NCI-H345 treated with DMSO at 0.1 percent for 48 hours (cell line): ENCODE results near the gene SIRT5.
A peak's percentile ranks its signal among the peaks of the same experiment; 100 is the strongest.

Experiments
- DNase-seq: peaks from one replicate; lab custom pipeline; 2025; ENCODE audit not compliant: unreplicated experiment; lab: John Stamatoyannopoulos, UW

The SIRT5 gene

DNA sequence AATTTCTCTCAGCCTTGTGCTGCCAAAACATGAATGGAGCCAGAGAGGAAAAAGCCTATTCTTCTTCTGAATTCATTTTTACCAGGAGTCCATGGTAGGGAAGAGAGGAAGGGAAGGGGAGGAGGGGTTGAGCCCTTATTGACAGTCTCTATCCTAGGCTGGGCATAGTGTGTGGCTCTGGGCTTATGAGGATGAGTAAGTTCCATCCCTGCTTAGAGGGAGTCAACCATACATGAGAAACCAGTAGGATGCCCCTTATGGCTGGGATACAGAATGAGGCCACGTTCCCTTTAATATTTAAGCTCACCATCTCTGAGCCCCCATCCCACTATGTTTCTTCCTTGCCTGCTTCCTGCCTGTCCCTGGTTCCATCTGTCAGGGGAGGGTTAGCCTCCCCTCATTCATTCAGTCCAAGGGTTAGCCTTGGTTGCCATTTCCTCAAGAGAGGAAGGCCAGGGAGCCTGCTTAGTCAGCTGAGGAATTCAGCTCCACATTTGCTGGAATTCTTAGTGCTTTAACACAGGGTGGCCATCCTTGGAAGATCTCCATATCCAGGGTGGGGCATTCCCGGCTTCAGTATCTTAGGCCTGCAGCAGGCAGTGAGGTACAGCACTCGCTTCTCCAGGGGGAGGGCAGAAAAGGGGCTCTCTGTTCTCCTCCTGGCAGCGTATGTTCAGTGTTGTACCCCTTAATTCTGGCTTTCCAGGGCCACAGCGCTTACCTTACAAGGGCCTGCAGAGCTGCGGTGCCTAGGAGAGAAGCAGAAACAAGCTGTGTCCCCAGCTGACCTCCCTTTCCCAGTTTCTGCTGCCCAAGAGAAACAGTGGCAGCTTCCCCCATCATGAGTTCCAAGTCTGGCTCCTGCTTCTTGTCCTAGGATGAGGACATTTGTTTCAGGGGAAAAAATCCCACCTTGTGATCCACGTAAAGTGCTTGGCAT is 12.5 kb downstream of the SIRT5 start:
- DNase-seq: no peak

DNA sequence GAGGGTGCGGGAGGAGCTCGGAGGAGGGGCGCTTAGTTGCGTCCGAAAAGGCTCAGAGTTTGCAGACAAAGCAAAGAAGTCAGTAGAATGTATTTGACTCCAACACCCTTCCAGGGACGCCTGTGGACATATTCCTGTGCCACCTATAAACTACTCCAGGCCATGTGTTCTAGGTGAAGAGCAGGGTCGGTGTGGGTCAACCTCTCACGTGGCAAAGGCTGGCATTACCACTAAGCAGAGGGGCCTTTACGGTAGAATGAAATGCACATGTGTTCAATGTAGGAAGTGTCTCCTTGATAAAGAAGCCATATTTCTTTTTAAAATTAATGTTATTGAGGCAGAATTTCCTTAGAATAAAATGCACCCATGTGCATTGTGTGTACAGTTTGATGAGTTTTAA is 15.4 kb downstream of the SIRT5 start:
- no peak for DNase-seq

DNA sequence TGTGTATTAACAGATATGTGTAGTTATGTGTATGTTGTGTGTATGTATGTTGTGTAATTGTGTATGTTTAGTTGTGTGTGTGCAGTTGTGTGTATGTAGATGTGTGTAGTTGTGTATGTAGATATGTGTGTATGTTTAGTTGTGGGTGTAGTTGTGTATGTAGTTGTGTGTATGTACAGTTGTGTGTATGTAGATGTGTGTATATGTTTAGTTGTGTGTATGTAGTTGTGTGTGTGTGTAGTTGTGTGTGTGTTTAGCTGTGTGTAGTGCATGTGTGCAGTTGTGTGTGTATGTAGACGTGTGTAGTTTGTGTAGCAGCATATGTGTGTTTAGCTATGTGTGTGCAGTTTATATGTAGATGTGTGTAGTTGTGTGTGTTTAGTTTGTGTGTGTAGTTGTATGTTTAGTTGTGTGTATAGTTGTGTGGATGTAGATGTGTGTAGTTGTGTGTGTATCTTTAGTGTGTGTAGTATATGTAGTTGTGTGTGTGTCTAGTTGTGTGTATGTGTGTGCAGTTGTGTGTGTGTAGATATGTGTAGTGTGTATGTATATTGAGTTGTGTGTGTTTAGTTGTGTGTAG is 16.3 kb downstream of the SIRT5 start:
- DNase-seq: no peak

DNA sequence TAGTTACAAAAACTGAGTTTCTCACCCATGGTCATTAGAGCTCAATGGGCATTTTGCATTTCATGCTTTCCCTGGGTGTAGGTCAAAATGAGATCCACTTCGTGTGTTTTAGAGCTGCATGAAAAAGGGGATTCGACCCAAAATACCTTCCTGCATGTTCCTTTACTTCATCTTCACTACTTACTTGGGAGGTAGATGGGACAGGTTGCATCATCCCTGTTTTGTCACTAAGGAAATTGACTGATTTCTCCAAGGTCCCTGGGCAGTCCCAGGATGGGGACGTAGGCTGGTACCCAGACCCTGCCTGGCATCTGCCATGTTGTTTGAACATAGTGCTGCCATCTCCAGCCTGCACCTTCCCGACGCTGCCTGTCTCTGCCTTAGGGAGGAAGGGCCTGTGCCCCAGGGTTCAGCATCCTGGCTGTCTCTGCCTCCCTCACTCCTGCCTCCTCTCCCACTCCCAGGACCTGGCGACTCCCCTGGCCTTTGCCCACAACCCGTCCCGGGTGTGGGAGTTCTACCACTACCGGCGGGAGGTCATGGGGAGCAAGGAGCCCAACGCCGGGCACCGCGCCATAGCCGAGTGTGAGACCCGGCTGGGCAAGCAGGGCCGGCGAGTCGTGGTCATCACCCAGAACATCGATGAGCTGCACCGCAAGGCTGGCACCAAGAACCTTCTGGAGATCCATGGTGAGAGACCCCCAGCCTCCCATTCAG is 17.0 kb downstream of the SIRT5 start:
- no peak for DNase-seq

DNA sequence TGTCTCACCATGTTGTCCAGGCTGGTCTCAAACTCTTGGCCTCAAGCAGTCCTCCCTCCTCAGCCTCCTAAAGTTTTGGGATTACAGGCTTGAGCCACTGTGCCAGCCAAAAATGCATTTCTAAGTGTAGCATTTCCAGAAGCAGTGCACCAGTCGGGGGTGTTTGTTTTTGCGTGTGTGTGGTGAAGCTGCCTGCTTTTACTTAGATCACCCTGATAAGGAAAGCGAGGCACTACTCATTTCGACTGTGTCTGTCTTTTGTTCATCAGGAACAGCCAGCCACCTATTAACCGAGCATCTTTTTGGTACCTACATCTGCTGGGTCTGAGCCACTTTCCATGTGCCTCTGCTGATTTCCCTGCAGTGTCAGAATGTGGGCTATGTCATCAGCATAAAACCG is 18.7 kb downstream of the SIRT5 start:
- DNase-seq: no peak

DNA sequence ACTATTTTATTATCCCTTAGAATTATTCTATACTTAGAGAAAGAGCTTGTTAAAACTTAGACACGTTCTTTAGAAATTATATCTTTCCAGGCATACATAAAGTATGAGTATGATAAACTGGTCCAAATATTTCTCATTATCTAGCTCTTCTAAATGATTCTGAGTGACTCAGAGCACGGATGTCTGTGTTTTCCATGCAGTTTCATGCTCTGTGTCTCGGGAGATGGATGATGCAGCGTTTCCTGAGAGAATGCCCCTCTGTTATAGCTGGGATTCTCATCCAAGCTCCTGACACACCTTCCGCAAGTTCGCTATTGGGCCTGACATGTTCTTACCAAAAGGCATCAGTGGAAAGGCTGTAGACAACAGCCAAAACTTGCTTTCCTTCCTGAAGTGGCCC is 19.3 kb downstream of the SIRT5 start:
- DNase-seq: no peak

- DNase-seq: no peak
Measured at GRCh38 chr6:13597073-13597472, 22.7 kb downstream of the SIRT5 start.

- no peak for DNase-seq
Measured at GRCh38 chr6:13600036-13600435, 25.6 kb downstream of the SIRT5 start.

DNA sequence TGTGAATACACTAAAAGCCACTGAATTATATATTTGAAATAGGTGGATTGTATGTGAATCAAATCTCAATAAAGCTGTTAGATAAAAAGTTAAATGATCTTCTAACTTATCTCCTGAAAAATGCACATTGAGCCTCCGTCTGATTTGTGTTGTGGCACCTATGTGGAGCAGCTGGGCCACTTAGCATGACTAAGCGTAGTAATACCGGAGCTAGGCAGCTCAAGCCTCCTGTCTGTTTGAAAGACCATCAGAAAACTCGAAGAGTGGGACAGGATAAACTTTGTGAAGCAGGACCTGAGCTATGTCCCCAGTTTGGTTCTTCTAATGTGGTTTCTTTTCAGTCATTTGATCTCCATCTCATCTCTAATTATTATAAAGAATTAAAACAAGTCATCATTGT is 29.7 kb downstream of the SIRT5 start:
- DNase-seq: no peak

GRCh38 chr6:13604546-13605416 is 30.4 kb downstream of the SIRT5 start:
- DNase-seq: no peak

DNA sequence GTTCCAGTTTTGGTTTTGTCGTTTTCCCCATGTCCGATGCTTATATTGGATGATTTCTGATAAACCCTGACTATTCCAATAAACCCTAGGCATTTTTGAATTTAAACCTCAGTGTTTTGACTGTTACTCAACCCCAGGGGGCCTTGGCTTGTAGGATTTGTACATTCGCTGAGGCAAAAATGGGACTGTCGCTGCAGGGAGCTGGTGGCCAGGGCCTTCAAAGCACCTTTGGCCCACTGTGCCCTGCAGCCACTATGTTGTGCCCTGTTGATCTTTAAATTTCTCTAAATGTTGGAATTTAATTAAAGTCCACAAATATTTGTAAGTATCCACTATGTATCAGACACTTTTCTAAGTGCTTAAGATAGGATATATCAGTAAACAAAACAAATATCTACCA is 31.2 kb downstream of the SIRT5 start:
- DNase-seq: no peak

DNA sequence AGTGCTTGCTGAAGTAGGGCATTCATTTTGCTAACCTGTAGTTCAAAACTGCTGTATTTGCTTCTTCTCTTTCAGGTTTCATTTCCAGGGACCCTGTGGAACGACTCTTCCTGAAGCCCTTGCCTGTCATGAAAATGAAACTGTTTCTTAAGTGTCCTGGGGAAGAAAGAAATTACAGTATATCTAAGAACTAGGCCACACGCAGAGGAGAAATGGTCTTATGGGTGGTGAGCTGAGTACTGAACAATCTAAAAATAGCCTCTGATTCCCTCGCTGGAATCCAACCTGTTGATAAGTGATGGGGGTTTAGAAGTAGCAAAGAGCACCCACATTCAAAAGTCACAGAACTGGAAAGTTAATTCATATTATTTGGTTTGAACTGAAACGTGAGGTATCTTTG is 37.3 kb downstream of the SIRT5 start:
- DNase-seq: no peak

GRCh38 chr6:13613029-13613594 is 38.7 kb downstream of the SIRT5 start:
- no peak for DNase-seq

DNA sequence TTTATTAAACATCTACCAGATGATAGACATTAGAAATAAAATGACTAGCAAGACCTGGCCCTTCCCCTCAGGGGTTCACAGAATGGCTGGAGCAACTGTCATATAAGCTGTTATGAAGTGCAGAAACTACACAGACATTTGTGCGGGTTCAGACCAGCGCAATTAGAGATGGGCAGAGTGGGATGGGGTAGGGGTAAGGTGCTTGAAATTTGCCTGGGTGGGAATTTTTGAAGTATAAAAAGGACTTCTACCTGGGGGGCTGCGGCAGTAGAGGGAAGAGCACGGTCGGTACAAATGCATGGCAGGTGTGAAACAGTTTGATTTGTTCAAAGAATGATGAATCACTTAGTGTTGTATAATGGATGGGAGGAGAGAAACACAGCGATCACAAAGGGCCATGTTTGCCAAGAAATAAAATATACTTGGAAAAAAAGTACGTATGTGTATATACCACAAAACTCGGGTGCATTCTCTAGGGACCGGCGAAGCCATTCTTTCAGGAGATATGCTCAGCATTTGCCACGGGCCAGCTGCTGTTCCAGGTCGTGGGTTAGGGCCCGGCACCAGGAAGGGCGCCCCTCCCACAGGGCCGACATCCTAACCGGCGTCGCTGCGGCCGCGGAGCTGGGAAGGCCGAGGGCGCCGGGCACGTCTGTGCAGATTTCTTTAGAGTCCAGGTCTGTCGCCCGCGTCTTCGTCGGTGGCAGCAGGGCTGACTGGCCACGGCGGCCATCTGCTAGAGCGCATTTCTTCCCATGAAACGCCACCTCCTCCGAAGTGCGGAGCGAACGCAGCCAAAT is 39.9 kb downstream of the SIRT5 start:
- no peak for DNase-seq

DNA sequence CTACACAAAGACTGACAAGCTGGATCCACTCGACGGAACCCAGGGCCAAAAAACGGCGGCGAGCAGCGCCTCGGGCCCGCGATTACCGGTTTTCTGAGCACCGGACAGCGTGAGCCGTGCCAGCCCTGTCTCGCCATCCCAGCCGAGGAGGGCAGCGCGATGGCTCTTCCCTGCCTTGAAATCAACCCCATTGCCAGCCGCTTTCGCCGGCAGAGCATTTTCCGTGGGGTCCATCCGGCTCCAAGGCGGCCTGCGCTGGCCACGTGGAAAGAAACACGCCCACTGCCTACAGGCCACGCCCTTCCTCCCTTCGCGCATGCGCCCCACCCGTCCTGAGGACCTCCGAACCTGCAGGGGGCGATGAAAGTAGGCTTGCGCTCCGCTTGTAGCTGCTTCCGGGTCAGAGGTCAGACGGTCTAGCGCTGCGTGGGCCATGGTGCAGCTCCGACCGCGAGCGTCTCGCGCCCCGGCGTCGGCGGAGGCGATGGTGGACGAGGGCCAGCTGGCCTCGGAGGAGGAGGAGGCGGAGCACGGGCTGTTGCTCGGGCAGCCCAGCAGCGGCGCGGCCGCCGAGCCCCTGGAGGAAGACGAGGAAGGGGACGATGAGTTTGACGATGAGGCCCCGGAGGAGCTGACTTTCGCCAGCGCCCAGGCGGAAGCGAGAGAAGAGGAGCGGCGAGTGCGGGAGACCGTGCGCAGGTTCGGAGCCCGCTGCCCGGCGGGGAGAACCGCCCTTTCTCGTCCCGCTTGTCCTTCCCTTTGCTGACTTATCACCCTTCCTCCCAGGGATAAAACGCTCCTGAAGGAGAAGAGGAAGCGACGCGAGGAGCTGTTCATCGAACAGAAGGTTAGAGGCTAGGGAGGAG is 40.8 kb downstream of the SIRT5 start, which contains the start of gene NOL7:
NOL7 (plus strand) TSS at position 410 of the 866 bp plus-strand sequence; CDS start at position 434, 24 bp downstream.
- peak; percentile 17 for DNase-seq

- no peak for DNase-seq
Measured at GRCh38 chr6:13615792-13616120, 41.4 kb downstream of the SIRT5 start.

GRCh38 chr6:13617066-13617465 is 42.7 kb downstream of the SIRT5 start:
- no peak for DNase-seq

DNA sequence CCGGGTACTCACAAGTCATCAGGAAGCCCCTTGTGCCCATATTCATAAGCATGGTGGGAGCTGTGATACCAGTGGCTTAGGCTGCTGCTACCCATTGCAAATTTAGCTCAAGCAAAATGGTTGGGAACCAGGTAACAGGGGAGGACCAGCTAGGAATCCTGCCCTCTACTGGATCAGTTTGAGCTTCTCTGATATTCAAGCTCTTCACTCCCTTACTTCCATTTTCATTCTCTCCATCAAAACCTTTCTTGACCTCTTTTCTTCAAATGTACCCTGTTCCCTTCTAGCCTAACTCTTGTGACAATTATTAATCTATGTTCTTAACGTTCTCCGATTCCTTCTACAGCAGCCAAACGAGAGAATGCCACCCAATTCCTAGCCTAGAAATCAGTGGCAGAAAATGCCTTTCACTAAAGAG is 50.5 kb downstream of the SIRT5 start:
- no peak for DNase-seq
